Forelimb muscle (tissue), 1 donor: ENCODE measurements around the gene TRPM3. TPM values are rescaled to one million over a fixed set of nuclear protein-coding genes. Genes with fewer than 3 reads are reported as not detected.
"Not testable (repeated sequence)": the region's sequence is repeated elsewhere in the genome, so short reads cannot be mapped to it uniquely, and the experiment has no call there.

Experiments
- DNase-seq: peaks from one replicate; pipeline ENCODE4 v3.0.0-alpha.2; 2013; ENCODE audit warnings: low read depth
- polyA plus RNA-seq: library from polyadenylated mRNA; unstranded; fragments of 120-200 nt; gene quantifications from one replicate; pipeline ENCODE4 v1.2.1, GENCODE V29; 2013; ENCODE audit not compliant: insufficient read length

The TRPM3 gene
- polyA plus RNA-seq, 1 donor, result 0.19 TPM

- no peak for DNase-seq
Measured at GRCh38 chr9:70998962-70999361, 122.5 kb downstream of the TRPM3 start.

- DNase-seq, result no peak
Measured at GRCh38 chr9:70995511-70995910, 125.9 kb downstream of the TRPM3 start.

GRCh38 chr9:70994582-70994981, 126.8 kb downstream of the TRPM3 start:
- DNase-seq, result no peak

- DNase-seq, result no peak
Measured at GRCh38 chr9:70988551-70988950, 132.9 kb downstream of the TRPM3 start.

- DNase-seq, result no peak
Measured at GRCh38 chr9:70987986-70988385, 133.4 kb downstream of the TRPM3 start.

- DNase-seq, result no peak
Measured at GRCh38 chr9:70986984-70987383, 134.4 kb downstream of the TRPM3 start.

- no peak for DNase-seq
Measured at GRCh38 chr9:70983723-70984295, 137.6 kb downstream of the TRPM3 start.

GRCh38 chr9:70981312-70981711, 140.1 kb downstream of the TRPM3 start:
- no peak for DNase-seq

- no peak for DNase-seq
Measured at GRCh38 chr9:70979966-70980365, 141.5 kb downstream of the TRPM3 start.

- no peak for DNase-seq
Measured at GRCh38 chr9:70978085-70978484, 143.3 kb downstream of the TRPM3 start.

GRCh38 chr9:70975821-70976220, 145.6 kb downstream of the TRPM3 start:
- DNase-seq, result no peak

GRCh38 chr9:70971723-70972122, 149.7 kb downstream of the TRPM3 start:
- DNase-seq, result no peak

GRCh38 chr9:70966380-70966779, 155.0 kb downstream of the TRPM3 start:
- DNase-seq, result not testable (repeated sequence)

GRCh38 chr9:70964861-70965260, 156.6 kb downstream of the TRPM3 start:
- DNase-seq, result no peak

- DNase-seq, result no peak
Measured at GRCh38 chr9:70963554-70963953, 157.9 kb downstream of the TRPM3 start.

GRCh38 chr9:70962761-70963440, 158.5 kb downstream of the TRPM3 start:
- DNase-seq, result no peak

GRCh38 chr9:70959366-70959765, 162.1 kb downstream of the TRPM3 start:
- DNase-seq, result no peak

- no peak for DNase-seq
Measured at GRCh38 chr9:70954596-70955143, 166.8 kb downstream of the TRPM3 start.

GRCh38 chr9:70954126-70954525, 167.3 kb downstream of the TRPM3 start:
- no peak for DNase-seq

GRCh38 chr9:70951749-70952727, 169.4 kb downstream of the TRPM3 start:
- DNase-seq, result no peak

- DNase-seq, result no peak
Measured at GRCh38 chr9:70950270-70950669, 171.2 kb downstream of the TRPM3 start.

- DNase-seq, result no peak
Measured at GRCh38 chr9:70949239-70949638, 172.2 kb downstream of the TRPM3 start.
